OCI-LY1 (cell line): ENCODE measurements around the gene PRIM1.

Experiments
- CTCF ChIP-seq: fragments of 200-600 bp; sonication (generic), shearing (Covaris generic); IDR thresholded peaks from 2 replicates; pipeline ENCODE4 v1.5.1; 2017; ENCODE audit warnings: mild to moderate bottlenecking, antibody characterized with exemption, low read length, moderate library complexity, mixed read lengths
- EZH2 ChIP-seq: fragments of 200-600 bp; sonication (generic), shearing (Covaris generic); IDR thresholded peaks from 2 replicates; pipeline ENCODE4 v1.8.0; 2017; ENCODE audit warnings: borderline replicate concordance, mixed run types, mild to moderate bottlenecking, antibody characterized with exemption, low read length, moderate library complexity, mixed read lengths

- TF ChIP-seq CTCF (no peak), EZH2 (no peak)
Measured at GRCh38 chr12:56694161-56694560, 58.0 kb downstream of the PRIM1 start.
